Cardiac fibroblast (primary cell): ENCODE measurements around the gene HAO1.
A peak's percentile ranks its signal among the peaks of the same experiment; 100 is the strongest.

Source experiments
- DNase-seq, 2 donors: peaks; one replicate each; pipeline versions ENCODE4 v3.0.0 to v3.0.0-alpha.2; 2010; ENCODE audit warnings: low read depth in 2 of 2
- H3K4me3 ChIP-seq, 2 donors: replicated peaks in 1 of 2; 1 replicate in 1 of 2; 2 replicates in 1 of 2; pipeline ENCODE4 v1.5.1; 2011; ENCODE audit warnings: low read depth in 2 of 2, low read length in 2 of 2, mild to moderate bottlenecking in 2 of 2, moderate library complexity in 1 of 2
- TF ChIP-seq, protein P1 (sequence below): IDR thresholded peaks from one replicate; pipeline ENCODE4 v1.5.1; 2011; ENCODE audit warnings: low read depth, mild to moderate bottlenecking, low read length, inconsistent platforms

The HAO1 gene

DNA sequence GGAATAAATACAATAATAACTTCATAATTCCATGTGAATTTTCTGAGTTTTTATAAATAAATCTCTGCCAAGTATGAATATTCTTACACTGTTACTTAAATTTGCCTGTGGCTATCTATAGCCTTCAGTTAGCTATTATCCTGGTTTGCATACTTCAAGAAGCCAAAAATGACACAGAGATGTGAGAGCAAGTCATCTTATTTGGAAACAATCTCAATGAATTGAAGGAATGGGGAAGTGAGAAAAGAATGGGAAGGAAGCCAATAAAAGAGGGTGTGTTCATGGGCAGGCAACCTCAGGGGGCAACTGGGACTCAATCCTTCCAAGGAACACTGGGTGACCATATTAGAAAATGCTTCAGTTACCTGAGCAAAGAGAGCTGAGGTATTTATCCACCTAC is 9.9 kb downstream of the HAO1 start:
- TF ChIP-seq, protein P1, sequence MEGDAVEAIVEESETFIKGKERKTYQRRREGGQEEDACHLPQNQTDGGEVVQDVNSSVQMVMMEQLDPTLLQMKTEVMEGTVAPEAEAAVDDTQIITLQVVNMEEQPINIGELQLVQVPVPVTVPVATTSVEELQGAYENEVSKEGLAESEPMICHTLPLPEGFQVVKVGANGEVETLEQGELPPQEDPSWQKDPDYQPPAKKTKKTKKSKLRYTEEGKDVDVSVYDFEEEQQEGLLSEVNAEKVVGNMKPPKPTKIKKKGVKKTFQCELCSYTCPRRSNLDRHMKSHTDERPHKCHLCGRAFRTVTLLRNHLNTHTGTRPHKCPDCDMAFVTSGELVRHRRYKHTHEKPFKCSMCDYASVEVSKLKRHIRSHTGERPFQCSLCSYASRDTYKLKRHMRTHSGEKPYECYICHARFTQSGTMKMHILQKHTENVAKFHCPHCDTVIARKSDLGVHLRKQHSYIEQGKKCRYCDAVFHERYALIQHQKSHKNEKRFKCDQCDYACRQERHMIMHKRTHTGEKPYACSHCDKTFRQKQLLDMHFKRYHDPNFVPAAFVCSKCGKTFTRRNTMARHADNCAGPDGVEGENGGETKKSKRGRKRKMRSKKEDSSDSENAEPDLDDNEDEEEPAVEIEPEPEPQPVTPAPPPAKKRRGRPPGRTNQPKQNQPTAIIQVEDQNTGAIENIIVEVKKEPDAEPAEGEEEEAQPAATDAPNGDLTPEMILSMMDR, result no peak
- no peak for DNase-seq
- H3K4me3 ChIP-seq, result no peak overlapping the region

DNA sequence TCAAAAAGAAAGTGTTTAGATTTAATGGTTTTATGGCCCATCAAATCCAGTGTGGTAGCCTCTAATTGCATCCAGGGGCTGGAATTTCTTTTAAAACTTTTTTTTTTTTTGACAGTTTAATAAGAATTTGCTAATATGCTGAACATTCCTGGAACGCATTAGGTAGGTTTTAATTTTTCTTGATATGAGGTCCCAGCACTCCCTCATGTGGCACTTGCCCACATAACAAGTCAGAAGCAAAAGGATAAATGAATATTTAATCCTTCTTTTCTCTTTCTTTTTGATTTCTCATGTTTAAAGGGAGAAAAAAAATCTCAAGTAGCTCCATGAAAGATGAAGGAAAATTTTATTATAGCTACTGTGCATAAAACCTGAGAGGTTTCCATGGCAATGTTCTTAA is 13.5 kb downstream of the HAO1 start:
- H3K4me3 ChIP-seq, result no peak overlapping the region
- TF ChIP-seq, protein P1, result peak; percentile 58
- peak; percentile 71 to 78 for DNase-seq

GRCh38 chr20:7926323-7926722 is 13.9 kb downstream of the HAO1 start:
- no peak for DNase-seq
- TF ChIP-seq, protein P1, result no peak
- no peak overlapping the region for H3K4me3 ChIP-seq

DNA sequence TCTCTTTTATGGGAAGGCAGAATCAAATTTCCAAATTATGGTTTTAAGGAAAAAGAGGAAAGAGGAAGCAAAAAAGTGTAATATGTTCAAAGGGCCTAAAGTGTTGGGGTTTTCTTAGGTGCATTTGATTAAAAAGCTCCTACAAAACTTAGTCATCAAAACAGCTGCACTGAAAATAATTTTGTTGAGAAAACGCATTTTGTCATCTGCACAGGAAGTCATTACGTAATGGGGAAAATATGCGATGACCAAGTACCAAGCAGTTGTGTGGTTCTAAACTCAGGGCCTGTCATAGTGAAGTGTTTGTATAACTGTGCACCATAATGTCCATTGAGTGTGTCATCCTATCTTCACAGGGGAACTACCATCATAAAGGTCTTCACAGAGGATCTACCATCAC is 15.6 kb downstream of the HAO1 start:
- no peak overlapping the region for H3K4me3 ChIP-seq
- TF ChIP-seq, protein P1, result no peak
- peak; percentile 78 to 98 for DNase-seq

DNA sequence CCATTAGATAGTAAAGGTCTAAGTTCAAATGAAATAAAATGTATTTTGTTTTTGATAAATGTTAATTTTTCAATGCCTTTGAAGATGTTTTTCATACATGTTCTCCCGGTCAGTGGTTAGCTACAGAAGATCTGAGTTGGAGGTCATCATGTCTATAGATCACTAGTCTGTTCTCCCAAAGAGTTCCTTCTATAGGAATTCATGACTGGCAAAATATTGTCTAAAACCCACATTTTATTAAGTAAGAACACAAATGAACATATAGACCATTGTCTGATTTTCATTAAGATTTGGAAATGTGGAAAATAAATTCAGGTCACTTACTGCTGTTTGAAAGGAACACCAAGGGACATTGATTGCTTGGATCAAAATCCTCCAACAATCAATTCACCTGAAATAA is 23.6 kb downstream of the HAO1 start:
- no peak for DNase-seq
- TF ChIP-seq, protein P1, result no peak
- no peak overlapping the region for H3K4me3 ChIP-seq

- no peak overlapping the region for H3K4me3 ChIP-seq
- peak; percentile 5 to 45 for DNase-seq
- TF ChIP-seq, protein P1, result no peak
Observed at GRCh38 chr20:7912551-7912950, 27.7 kb downstream of the HAO1 start.

- DNase-seq, result peak; percentile 21 to 24
- TF ChIP-seq, protein P1, result no peak
- no peak overlapping the region for H3K4me3 ChIP-seq
Observed at GRCh38 chr20:7911586-7912330, 28.5 kb downstream of the HAO1 start.
